ENCODE results near the gene MTNR1A.

DNA sequence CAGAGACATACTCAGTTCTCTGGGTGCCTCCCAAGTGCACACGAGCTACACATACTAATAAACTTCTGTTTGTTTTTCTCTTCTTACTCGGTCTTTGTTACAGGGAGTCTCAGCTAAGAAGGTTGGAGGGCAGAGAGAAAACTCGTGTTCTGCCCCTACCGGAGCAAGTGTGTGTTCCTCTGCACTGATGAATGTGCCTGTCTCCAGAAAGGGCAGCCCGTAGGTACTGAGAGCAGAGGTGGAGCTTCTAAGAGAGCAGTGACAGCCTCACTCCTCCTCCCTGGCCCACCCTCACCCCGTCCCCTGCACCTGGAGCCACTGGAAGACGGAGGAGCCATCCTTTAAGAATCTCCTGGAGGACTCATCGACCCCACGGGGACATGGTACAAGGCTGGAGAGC is 67.6 kb downstream of the MTNR1A start:
- TF ChIP-seq TAF1 (IDR thresholded peaks at IDR 0.05; ENCODE audit: low read depth) (no peak), EP300 (IDR thresholded peaks at IDR 0.05; ENCODE audit: borderline replicate concordance) (no peak), FOXM1 (IDR thresholded peaks at IDR 0.05; ENCODE audit: borderline replicate concordance, low read depth) (no peak)
